ENCODE results near the gene AGAP1.

Gene AGAP1

DNA sequence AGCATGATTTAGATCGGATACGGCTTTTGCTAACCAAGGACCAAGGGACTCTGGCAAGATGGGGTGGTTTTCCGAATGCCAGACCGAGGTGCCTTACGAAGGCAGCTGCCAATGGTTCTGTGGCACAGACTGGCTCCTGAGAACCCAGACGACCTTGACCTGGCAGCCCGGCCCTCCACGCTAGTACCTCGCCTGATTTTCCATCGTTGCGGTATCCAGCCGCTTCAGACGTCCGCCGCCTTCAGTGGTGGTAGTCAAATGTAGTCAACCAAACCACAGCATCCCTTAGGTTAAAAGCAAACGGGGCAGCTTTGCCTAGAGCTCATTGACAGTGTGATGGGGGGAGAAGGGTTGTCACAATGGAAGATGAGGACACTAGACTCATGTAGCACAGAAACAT is 631.7 kb downstream of the AGAP1 start:
- DNase-seq (ENCODE audit: low spot score): no peak

DNA sequence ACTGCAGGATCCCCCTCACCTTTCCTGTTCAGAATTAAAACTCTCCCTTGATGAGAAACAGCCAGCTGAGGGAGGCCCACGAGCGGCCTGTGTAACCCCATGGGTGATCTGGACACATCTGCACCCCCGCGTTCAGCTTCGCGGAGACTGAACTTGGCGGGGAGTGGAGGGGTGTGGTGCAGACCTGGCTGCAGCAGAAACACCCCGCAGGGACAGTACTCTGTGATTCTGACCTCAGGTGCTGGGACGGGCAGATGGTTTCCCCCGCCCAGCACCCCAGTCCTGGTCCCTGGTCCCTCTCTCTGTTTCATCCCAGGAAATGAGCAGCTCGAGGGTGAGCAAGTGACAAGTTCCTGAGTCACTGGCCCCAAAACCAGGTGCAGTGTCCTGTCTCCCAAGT is 633.2 kb downstream of the AGAP1 start:
- peak; percentile 46 for DNase-seq (ENCODE audit: low spot score)

DNA sequence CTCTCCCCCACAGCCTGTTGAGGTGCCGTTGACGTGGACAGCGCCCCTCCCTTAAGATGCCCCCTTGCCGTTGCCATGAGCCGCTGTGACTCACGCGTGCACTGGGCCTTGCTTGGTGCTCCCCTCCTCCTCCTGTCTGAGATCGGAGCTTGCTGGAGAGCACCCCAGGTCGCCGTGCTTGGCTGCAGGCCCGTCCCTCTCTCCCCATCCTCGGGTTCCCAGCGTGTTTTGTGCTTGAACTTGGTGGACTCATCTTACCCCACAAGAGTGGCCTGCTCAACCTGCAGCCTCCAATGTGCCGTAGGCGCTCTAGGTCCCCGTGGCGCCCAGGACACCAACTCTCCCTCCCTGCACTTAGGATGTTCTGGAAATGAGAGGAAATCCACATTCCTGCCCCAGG is 634.5 kb downstream of the AGAP1 start:
- DNase-seq (ENCODE audit: low spot score): no peak

DNA sequence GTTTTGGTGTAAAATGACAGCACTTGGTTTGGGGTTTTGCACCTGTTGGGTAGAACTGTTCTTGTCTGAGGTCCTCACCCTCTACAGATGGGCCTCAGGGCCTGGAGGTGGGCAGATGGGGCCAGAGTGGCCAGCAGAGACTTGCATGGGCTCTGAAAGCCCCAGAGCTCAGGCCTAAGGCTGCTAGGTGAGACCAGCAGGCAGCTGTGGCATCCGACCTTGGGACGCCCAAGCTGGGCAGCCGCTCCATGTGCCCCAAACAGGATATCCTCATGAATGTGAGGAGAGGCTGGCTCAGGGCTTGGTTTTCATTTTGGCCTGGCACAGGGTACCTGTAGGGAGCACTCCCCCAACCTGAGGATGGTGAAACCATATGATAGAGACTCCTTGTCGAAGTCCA is 636.1 kb downstream of the AGAP1 start:
- DNase-seq (ENCODE audit: low spot score): no peak

DNA sequence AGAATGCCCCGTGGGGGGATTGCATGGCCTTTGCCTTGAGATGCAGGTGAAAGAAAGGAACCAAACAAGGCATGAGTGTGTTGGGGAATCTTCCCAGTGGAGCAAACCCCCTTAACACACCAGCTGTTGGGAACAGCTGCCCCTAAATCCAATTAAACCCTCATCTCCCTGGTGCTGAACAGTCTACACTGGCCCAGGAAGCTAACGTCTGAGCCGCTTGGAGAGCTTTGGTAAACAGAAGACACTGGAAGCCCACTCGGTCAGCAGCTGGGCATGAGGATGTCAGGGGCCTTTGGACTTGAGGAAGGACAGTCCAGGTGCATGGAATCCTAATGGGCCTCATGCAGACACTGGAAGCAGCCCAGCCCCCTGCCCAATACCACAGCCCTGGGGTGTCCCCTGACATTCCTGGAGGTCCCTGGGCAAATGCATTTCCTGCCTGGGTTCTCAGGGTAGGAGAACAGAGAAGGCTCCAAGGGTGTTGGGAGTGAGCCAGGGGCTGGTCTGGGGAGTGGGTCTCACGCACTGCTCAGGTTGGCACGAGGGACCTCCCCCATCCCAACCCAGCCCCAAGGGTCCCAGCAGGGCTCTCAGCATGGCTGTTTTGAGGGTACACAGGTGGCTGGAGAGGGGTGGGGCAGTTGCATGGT is 636.6 kb downstream of the AGAP1 start:
- DNase-seq (ENCODE audit: low spot score): no peak

DNA sequence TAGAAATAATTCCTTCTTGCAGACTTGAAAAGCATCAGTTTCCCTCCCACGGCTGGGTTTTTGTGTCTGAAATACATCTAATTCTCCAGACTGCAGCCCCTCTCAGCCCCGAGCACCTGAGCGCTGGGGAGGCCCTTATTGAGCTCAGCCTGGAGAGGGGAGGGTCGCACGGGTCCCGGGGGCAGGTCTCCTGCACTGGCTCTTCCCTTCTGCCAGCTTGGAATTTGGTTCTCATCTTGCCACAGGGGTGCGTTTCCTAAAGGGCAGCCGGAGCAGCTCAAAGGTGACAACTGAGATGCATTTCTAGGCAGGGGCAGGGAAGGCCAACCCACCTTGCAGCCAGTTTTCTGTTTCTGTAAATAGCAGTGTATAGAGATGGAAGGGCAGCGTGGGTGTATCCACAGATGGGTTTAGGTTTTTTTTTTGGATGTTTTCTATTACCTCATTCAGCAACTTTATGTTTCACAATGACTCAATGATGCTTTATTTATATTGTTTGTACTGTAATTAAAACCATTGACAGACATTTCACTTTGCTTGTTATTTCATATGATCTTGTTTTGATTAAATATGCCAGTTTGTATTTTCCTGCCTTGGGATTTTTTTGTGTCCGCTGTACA is 637.3 kb downstream of the AGAP1 start:
- no peak for DNase-seq (ENCODE audit: low spot score)

DNA sequence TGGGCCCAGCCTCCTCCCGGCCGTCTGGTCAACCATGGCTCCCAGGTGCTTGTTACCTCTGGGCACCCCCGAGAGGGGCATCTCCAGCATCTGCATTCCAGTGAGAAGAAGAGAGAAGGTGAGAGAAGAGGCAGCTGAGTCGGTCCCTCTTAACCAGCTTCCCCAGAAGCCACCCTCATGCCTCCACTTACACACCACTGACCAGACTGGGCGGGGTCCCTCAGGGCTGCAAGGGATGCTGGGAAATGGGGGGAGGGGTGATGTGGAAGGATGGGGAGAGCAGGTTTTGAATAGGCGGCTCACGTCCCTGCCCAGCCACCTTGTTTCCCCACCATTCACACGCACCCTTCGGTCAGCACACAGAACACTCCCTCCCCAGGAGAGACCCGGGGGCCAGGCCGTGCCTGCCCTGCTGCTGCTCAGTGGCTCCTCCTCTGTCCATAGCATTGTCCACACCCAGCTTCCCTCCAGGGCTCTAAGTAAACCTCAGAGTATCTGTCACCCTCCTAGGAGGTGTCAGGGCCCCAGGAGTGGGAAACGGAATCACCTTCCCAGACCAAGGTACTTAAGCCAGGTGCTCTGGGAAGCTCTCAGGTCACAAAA is 639.7 kb downstream of the AGAP1 start:
- DNase-seq (ENCODE audit: low spot score): no peak

DNA sequence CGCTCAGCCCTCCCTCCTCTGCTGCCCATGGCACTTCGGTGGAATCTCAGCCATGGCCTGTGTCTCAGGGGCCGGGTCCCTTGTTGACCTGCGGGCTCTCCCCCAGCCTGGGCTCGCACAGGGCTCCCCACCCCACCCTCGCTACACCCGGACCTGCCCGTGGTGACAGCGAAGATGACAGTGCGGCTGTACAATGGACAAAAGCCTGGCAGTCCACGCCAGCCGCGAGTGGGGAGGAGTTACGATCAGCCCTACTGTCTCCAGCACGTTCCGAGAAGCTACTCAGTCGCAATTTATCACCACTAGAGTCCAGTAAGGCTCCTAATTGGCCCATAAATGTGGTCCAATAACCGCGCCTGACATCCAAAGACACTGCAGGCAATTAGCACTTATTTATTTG is 642.7 kb downstream of the AGAP1 start:
- no peak for DNase-seq (ENCODE audit: low spot score)

DNA sequence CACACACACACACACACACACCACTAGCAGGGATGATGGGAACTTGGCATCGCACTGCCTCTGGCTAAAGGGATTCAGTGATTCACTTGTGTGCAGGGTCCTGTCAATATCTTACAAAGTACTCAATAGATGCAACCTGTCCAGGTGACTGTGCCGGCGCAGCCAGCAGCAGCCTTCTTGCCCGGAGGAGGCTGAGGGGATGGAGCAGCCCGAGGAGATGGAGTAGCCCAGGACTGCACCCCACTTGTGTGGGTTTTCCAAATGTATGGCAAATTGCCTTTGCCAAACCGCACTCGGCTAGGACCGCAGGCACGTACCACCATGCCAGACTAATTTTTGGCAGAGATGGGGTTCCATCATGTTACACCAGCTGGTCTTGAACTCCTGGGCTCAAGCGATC is 643.2 kb downstream of the AGAP1 start:
- peak; percentile 17 for DNase-seq (ENCODE audit: low spot score)

DNA sequence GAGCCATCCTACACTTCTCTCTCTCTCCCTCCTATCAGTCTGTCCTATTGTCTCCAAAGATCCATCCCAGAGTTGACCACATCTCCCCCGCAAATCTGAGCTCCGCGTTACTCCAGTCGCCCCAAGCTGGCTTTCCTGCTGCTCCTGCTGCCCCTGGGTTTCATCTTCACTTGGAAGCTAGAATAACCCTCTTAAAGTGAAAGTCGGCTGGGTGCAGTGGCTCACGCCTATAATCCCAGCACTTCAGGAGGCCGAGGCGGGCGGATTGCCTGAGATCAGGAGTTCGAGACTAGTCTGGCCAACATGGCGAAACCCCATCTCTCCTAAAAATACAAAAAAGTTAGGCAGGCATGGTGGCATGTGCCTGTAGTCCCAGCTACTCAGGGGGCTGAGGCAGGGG is 647.8 kb downstream of the AGAP1 start:
- DNase-seq (ENCODE audit: low spot score): peak; percentile 34

DNA sequence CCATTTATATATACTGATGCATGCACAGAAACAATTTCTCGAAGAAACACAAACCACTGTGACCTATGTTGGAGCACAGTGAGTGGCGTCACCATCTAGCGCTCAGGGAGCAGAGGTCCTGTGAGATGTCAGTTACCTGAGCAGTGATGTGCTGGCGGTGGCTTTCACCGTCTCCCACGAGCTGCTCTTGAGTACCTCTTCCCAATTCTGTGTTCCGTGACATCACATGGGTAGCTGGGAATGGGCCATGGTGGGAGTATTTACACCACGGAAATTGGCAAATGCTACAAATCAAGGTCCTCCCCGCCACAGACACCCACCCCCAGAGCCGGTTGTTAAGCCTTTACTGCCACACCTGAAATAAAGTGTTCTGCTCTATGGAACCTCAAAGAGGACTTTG is 650.0 kb downstream of the AGAP1 start:
- DNase-seq (ENCODE audit: low spot score): no peak

DNA sequence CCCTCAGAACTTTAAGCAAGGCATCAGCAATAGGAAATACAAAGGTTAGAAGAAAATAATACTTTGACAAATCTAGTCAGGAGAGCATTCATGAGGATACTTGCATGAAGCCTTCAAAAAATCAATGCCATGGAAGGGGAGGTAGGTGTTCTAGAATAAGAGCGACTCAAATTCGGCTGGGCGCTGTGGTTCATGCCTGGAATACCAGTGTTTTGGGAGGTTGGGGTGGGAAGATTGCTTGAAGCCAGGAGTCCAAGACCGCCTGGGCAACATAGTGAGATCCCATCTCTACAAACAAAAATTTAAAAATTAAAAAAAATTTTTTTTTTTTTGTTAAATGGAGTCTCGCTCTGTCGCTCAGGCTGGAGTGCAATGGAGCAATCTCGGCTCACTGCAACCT is 652.6 kb downstream of the AGAP1 start:
- DNase-seq (ENCODE audit: low spot score): peak; percentile 4

DNA sequence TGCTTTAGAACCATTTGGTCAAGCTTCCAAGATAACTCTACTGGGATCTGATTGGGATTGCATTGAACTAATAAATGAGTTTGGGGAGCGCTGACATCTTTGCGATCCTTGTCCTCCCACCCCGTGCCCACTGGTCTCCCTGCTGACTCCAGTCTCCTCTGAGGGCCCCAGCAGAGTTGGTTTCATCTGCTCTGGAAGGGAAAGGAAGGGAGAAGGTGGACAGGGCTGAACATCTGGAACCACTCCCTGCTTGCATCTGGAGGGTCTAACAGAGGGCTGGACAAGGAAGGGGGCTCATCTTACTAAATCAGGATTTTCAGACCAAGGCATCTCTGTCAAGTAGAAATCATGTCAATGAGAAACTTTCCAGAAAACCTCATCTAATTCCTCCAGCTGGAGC is 661.6 kb downstream of the AGAP1 start:
- no peak for DNase-seq (ENCODE audit: low spot score)

DNA sequence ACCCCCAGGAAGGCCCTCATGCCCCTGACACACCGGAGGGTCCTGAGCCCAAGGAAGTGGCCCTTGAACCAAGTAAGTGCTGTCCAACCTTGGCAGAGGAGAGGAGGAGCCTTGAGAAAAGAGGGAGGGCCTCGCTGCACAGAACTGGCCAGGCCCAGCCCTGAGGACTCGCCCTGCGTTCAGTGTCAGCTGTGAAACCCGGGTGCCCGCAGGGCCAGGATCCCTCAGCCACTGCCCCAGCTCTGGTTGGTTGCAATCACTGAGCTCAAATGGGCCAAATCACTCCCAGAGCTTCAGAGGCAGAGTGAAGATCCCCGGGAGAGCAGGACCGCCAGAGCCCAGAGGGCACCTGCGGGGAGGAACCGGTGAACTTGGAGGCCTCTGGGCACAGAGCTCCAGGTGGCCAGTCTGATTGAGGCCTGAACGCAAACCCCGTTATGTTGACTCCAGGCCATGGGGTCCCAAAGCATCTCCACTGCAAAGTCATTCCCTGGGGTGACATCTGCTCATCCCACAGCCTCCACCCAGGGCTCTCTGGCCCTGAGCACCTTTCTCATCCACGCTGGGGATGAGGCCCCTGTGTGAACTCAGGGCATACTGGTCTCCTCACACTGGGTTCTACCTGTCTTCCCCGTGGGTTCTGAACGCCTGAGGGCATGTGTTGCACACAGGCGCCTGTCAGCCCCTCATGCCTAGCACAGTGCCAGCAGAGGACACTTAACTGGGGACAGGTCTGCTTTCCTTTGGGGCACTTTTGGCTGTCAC is 662.4 kb downstream of the AGAP1 start:
- DNase-seq (ENCODE audit: low spot score): no peak

DNA sequence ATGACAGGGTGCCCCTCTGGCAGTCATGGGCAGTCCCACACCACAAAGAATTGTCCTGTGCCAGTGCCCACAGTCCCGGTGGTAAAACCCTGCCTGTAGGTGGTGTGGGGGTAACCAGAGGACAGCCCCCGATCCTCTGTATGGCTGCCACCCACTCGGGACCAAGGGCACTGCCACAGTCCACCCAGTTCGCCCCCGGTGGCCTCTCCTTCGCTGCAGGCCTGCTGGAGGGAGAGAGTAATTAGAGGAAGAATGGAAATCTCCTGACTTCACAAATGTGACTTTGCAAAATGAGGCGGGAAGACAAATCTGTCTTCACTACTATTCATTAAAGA is 663.0 kb downstream of the AGAP1 start:
- no peak for DNase-seq (ENCODE audit: low spot score)

DNA sequence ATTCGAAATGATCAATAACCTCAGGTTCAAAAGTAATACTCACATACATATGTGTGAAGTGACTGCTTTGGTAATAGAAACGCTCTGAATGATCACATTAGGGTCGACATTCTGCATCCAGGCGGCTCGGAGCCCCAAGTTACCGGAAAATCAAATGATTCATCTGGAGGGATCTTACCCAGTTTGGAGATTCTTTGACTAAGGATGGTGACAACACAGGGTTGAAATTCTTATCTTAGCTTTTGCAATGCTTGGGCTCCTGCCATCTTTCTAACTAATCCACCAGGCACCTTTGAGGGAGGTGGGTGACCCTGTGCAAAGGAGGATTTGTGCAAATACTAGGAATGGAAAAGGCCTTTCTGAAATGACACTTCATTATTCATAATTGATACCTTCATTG is 663.5 kb downstream of the AGAP1 start:
- no peak for DNase-seq (ENCODE audit: low spot score)

DNA sequence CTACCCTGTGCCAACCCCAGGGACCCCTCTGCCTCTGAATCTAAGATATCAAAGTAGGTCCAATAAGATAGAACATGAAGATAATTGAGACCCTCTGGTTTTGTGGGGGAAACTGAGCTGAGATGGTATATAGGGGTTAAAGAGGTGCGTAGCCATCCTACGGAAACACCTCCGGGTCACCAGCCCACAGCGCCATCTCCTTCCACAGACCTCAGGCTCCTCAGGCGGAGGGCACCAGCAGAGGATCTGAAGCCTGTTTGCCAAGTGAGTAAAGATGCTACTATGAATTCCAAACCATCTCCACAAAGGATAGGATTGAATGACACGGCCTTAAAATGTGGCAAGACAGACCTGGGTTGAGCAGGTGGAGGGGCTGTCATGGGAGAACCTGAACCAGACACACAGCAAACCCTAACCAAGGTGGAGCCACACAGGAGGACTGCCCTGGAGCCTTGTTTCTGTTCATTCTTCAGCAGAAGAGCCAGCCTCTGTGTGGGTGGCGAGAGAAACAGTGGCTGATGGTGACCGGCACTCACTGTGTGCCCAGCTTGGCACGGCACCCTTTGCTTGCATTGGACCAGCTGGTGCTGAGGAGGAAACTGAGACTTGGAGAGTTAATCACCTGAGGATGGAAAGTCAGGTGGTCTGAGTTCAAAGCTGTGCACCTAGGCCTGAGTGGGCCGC is 664.1 kb downstream of the AGAP1 start:
- DNase-seq (ENCODE audit: low spot score): no peak

DNA sequence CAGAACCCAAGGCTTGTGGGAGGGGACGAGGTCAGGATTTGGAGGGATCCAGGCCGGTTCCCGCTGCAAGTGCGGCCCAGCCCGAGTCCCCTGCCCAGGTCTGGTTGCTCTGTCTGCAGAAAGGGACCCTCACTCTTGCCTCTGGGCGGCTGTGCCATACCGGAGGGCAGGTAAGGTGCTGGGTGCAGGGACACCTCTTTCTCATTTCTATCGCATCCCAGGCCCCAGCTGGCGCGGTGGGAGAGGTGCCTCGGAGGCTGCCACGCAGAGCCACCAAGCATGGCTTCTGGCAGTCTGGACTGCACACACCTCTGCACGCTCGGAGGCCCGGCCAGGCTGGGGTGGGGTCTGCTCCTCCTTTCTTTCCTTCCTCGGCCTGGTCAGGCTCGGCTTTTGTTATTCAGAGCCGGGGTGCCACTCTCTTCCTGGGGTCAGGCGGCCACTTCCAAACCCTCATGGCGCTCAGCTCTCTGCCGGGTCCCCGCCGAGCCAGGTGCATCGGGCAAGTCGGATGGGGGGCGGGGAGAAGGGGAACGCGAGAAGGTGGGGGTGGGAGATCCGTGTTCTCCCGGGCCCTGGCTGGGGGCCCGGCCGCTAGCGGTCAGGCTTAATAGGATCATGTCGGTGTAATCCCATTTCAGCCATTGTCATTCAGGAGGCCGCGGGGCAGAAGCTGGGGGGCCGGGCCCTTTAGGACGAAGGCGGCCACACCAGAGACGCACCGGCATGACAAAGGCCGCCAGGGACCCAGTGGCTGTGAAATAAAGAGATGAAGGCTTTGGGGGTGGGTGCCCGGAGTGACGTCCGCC is 665.3 kb downstream of the AGAP1 start:
- no peak for DNase-seq (ENCODE audit: low spot score)

DNA sequence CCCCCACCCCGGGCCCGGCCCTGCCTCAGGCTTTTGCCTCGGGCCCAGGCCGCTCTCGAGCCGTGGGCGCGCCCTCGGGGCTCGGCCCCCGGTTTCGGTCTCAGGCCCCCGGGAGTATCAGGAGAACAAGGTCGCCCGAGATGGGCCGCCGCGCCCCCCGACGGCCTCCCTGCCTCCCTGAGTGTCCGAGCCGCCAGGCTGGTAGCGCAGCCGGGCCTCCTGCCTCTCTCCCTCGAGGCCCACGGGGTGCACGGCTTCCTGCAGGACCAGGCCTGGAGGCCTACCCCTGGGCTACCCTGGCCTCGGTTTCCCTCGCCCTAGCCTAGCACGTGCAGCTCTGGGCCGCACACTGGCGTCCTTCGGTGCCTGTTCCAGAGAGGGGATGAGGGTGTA is 665.9 kb downstream of the AGAP1 start:
- no peak for DNase-seq (ENCODE audit: low spot score)

DNA sequence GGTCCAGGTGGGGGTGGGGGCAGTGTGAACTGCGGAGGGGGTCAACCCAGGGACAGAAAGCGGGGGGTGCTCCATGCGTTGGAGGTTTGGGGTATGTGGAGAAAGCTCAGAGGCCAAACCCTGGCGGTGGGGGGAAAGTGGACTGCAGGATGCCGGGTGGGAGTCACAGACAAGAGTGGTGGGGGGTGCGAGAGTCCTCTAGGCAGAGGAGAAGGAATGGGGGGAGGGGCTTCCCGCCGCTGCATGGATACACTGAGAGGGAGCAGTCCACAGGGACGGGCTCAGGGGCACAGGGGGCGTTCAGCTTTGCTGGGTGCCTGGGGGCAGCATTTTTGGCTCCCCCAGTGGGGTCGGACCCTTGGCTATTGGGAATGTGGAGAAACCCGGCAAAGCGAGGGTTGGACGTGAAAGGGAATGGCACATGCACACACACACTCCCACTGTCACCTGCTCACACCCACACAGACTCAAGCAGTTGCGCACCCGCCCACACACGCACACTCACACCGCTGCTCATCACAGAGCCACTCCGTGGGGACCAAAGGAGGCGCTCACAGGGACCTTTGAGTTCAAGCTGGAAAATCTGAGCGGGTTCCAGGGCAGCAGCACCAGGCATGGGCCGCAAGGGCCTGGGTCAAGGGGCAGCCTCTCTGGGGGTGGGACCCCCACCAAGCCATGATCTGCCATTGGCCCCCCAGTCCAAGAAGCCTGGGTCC is 666.7 kb downstream of the AGAP1 start:
- no peak for DNase-seq (ENCODE audit: low spot score)

DNA sequence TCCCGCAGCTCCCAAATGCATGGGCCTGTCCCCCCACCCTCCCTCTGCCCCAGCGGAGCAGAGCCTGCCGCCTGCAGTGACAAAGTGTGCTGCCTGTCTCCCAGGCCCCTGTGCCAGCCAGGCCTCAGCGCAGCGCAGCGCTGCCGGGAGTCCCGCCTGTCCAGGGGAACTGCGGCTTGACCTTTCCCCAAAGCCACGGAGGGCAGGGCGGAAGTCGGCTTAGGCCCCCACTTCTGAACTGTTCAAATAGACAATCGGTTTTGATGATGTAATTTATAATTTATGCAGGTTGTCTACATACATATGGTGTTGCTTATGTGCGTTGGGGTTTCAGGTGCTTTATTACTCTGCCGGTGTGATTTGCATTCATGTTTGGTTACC is 667.2 kb downstream of the AGAP1 start:
- DNase-seq (ENCODE audit: low spot score): no peak

All from left forelimb (tissue), 1 donor.